Measurements from ENCODE around the gene CORO7.

The CORO7 gene

DNA sequence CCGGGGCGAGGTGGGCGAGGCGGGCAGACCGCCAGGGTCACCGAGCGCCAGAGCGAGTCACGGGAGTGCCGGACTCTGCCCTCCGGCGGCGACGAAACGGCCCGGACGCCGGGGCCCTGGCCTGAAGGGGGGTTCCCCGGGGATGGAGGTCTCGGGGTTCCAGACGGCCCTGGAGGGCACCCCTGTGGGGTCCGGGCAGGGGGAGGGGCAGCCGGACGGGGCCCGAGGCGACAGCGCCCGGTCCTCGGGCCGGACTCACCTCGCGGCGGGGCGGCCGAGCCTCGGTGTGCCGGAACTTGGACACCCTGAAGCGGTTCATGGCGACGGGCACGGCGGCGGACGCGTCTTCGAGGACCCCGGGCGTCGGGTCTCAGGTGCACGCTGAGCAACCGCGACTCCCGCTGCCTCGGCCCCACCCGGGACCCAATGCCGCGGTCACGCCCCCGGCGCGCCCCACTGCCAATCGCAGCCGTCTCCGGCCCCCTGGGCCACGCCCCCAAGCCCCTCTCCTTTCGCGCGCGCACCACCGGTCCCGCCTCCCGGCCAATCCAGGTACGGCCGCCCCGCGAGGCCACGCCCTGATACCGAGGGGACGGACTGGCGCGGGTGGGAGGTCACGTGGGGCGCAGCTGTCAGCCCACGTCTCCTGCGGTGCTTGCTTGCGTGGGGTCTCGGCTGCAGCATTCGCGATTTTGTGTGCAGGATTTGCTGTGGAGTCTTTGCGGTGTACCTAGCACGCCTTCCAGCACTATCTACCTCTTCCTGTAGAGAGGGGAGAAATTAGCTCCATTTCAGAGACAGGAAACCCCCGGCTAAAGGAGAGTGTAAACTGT is at the start of gene CORO7:
CORO7 (minus strand) TSS at position 397 of the 833 bp plus-strand sequence; CDS start at position 319, 78 bp downstream.
- peak; percentile 95 for DNase-seq (ENCODE audit: low read depth)

- no peak for DNase-seq (ENCODE audit: low read depth)
Observed at GRCh38 chr16:4463522-4464163, 47.2 kb upstream of the CORO7 start.

DNA sequence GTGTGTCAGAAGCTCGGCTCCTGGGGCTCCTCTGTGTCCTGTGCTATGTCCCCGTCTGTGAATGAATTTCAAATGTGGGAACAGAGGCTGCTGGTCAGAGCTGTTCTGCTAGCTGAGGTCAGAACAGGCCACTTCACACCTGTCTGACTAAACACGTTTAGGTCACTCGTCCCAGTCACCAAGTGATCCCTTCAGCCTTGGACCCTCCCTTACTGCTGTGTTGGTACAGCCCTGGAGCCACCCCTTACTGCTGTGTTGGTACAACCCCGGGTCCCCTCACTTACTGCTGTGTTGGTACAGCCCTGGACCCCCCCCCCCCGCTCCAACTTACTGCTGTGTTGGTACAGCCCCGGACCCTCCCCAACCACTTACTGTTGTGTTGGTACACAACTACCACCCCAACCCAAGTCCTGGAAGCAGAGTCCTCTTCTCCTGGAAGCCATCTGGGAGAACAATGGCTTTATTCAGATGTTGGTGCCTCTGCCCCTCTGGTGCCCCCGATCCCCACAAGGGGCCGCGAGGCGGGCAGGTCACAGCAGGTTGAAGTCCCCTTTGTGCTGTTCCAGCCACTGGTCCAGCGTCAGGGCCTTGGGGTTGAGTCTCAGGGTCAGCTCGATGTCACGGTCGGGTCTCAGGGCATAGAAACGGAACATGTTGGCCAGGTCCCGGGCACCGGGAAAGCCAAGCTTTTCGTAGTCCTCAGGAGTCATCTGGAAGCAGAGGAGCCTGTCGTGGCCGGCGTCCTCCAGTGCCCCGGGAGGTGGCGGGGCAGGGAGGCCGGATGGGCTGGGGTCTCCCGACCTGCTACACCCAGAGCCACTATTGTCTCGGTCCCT is 45.1 kb upstream of the CORO7 start:
- DNase-seq (ENCODE audit: low read depth): no peak

- DNase-seq (ENCODE audit: low read depth): no peak
Observed at GRCh38 chr16:4460936-4461249, 44.5 kb upstream of the CORO7 start.

GRCh38 chr16:4455951-4456350 is 39.6 kb upstream of the CORO7 start:
- no peak for DNase-seq (ENCODE audit: low read depth)

DNA sequence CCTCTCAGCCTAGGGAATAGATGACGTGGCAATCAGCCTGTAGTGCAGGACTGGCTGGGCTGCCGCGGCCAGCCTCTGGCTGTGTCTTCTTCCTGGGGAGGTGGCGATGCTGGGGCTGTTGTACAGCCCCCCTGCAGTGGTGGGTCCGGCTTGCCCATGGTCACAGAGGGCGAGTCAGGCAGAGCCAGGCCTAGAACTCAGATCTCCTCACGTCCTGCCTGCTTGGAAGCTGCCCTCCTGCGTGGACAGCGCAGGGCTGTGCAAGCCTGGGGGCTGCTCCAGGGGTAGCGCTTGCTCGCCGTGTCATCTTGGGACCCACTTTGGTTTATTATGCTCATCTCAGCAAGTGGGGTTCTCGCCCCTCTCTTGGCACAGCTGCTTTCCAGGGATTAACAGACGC is 38.7 kb upstream of the CORO7 start:
- no peak for DNase-seq (ENCODE audit: low read depth)

DNA sequence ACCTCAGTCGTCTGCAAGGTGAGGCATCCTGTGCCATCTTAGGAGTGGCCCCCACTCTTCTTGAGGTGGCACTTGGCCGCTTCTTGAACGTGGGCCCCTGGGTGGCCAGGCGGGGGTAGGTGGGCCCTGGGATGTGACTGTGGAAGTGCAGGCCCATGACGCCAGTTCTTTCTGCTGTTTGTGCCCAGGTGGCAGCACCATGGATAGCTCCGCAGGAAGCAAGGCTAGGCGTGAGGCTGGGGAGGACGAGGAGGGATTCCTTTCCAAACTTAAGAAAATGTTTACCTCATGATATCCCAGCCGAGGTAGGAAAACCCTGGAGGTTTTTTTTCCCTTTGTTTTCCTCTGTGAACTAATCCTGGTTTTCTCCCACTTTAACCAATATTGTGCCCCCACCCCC is 38.2 kb upstream of the CORO7 start:
- DNase-seq (ENCODE audit: low read depth): no peak

- DNase-seq (ENCODE audit: low read depth): no peak
Observed at GRCh38 chr16:4452674-4453073, 36.3 kb upstream of the CORO7 start.

- no peak for DNase-seq (ENCODE audit: low read depth)
Observed at GRCh38 chr16:4450931-4451519, 34.6 kb upstream of the CORO7 start.

GRCh38 chr16:4450430-4450829 is 34.0 kb upstream of the CORO7 start:
- no peak for DNase-seq (ENCODE audit: low read depth)

DNA sequence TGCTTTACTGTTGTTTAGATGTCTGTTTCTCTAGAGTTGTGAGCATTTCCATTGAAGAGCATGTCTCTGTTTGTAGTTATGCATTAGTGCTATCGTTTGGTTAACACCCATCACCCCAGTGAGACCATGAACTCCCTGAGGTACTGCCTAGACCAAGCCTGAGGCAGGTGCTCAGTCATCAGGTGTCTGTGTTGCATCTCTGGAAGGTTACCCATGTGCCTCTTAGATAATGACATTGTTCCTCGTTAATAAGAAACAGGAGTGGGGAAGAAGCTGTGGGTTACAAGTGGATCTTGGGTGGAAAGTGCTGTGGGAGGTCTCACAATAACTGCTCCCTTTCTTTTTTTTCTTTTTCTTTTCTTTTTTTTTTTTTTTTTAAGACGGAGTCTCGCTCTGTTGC is 27.6 kb upstream of the CORO7 start:
- no peak for DNase-seq (ENCODE audit: low read depth)

DNA sequence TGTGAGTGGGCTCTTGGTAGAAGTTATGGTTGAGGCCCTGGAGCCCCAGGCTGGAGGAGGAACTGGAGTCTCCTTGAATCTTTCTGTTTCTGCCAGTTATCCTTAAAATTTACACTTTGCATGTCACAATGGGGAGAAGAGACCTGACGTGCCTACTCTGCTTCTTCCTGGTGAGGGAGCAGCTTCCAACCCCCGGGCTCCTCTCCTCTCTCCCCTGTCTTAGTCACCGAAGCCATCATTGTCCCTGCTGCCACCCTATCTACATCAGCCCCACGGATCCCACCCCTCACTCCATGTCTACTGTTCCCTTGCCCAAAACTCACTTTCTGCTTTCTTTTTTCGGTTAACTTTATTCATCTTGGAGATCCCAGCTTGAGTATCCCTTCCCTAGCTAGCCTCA is 26.9 kb upstream of the CORO7 start:
- DNase-seq (ENCODE audit: low read depth): no peak

DNA sequence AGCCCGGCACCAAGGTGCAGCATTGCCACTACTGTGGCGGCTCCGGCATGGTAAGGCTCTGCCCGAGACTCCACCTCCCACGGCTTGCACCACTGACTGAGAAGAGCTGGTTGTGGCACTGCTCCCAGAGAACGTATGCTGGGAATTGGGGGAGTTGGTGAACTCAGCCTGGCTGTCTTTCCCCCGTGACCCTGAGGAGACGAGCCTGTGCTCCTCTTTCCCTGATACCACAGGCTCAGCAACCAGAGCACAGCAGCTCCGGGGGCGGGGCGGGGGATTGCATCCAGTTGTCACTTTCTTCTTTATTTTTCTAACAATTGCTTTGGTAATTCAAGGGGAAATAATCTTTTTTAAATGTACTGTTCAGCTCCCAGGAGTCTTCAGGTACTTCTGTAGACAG is 26.0 kb upstream of the CORO7 start:
- DNase-seq (ENCODE audit: low read depth): no peak

DNA sequence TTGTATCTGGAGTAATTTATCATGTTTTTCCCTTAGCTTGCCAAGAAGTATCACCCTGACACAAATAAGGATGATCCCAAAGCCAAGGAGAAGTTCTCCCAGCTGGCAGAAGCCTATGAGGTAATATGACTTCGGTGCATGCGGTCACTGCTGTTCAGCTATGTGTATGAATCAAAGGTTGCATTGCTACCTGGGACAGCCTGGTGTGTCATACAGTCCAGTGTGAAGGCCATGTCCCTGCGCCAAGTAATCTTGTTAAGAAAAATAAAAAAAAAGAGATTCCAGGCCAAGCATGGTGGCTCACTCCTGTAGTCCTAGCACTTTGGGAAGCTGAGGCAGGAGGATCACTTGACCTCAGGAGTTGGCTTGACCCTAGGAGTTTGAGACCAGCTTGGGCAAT is 21.0 kb upstream of the CORO7 start:
- DNase-seq (ENCODE audit: low read depth): no peak

DNA sequence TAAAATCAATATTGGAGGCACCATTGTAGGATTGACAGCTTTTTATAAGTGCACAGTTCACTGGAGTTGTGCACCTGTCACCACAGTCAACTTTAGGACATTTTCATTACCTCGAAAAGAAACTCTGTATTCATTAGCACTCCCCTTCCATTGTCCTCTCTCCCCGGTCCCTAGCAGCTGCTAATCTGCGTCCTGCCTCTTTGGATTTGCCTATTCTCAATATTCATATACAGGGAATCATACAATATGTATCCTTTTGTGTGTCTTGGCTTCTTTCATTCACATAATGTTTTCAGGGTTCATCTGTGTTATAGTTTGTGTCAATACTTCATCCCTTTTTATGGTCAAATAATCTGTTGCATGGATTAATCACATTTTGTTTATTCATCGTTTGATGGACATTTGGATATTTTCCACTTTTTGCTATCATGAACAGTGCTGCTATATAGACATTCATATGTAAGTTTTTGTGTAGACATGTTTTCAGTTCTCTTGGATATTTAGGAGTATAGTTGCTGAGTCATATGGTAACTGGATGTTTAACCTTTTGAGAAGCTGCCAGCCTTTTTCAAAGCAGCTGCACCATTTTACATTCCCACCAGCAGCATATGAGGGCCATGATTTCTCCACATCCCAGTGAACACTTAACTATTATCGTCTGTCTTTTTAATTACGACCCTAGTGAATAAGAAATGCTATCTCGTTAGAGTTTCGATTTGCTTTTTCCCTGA is 19.1 kb upstream of the CORO7 start:
- DNase-seq (ENCODE audit: low read depth): no peak

DNA sequence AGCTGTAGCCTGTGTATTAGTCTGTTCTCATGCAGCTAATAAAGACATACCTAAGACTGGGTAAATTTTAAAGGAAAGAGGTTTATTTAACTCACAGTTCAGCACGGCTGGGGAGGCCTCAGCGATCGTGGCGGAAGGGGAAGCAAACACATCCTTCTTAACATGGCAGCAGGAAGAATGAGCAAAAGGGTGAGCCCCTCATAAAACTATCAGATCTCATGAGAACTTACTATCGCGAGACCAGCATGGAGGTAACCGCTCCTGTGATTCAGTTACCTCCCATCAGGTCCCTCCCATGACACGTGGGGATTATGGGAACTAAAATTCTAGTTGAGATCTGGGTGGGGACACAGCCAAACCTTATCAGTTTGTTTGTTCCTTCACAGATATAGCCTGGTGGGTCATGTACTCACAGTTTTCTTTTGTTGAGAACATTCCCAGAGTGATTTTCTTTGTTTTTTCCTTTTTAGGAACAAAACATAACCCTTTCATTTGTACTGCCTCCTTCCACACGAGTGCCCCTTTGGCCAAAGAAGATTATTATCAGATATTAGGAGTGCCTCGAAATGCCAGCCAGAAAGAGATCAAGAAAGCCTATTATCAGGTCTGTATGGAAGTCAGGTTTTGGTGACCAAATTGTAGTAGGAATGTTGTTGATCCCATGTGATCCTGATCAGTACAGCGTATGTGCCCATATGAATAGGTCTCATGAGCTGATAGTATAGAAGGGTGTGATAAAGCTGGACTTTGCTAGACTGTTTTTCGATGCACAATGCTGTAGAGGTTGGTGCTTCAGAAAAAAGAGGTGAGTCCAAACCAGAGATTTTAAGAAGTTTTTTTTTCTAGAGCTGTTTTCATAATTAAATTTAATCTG is 17.8 kb upstream of the CORO7 start:
- DNase-seq (ENCODE audit: low read depth): no peak

DNA sequence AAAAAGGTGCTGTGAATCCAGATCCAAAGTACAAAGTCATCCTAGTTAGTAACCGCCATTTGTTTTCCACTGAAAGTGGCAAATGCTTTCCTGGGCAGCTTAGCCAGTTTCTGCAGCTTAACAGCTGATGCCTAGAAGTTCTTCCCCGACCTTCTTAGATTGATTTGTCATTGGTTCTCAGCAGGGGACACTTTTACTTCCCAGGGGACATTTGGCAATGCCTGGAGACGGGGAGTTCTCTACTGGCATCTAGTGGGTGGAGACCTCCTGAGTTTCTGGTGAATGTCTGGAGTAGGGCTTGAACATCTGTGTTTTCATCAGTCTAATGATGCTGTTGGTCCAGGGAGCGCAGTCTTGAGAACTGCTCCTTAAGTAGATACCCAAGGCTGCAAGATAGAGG is 16.8 kb upstream of the CORO7 start:
- DNase-seq (ENCODE audit: low read depth): no peak

GRCh38 chr16:4431023-4431422 is 14.6 kb upstream of the CORO7 start:
- no peak for DNase-seq (ENCODE audit: low read depth)

DNA sequence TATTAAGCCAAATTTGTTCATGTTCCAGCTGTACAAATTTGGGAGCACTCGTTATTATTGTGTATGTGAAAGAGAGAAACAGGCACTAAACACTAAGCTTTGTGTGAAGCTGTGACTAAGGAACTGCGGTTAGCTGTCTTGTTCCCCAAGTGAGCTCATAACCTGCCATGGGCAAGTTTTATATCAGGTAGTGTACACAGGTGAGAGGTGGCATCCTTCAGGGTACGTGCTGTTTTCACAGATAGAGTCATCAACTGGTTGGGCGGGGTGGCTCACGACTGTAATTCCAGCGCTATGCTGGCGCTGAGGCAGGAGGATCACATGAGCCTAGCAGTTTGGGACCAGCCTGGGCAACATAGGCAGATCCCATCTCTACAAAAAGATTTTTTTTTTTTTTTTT is 12.1 kb upstream of the CORO7 start:
- DNase-seq (ENCODE audit: low read depth): no peak

DNA sequence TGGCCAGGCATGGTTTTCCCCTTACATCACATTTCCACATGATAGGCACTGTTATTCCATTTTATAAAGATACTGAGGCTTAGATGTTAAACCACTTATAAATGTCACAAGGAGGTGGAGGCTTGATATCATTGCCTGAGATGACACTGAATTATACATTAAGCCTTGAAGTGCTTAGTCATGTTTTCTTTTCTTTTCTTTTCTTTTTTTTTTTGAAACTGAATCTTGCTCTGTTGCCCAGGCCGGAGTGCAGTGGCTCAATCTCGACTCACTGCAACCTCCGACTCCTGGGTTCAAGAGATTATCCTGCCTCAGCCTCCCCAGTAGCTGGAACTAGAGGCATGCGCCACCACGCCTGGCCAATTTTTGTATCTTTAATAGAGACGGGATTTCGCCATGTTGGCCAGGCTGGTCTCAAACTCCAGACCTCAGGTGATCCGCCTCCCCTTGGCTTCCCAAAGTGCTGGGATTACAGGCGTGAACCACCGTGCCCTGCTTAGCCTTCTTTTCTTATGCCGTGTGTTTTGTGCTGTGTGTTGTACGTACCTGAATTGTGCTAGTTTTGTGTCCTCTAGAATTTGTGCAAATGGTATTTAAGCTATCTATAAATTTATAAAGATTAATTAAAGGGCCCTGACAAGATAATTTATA is 10.5 kb upstream of the CORO7 start:
- no peak for DNase-seq (ENCODE audit: low read depth)
